Measurements from ENCODE around the gene DOP1B.
"Not testable (repeated sequence)": the region's sequence is repeated elsewhere in the genome, so short reads cannot be mapped to it uniquely, and the experiment has no call there.

Gene DOP1B

DNA sequence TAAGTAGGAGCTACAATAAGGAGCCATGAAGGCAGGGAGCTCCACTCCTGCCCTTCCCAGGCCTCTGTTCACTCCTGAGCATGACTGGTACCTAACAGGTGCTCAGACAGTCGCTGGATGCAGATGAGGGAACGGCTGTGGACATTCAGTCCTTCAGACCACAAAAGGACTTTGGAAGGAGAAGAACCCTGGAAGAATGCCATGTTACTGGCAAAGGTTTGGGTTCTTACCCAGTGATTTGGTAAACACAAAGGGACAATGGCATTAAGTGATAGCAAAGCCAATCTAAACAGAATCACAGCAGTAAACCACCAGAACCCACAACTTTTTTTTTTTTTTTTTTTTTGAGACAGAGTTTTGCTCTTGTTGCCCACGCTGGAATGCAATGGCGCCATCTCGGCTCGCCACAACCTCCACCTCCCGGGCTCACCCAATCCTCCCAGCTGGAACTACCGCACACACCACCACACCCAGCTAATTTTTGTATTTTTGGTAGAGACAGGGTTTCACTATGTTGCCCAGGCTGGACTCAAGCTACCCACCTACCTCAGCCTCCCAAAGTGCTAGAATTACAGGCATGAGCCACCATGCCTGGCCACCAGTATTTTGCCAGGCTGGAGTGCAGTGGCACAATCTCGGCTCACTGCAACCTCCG is 29.2 kb upstream of the DOP1B start:
- no peak overlapping the region for H3K4me3 ChIP-seq (ENCODE audit: low read depth, low read length)
- no peak for TF ChIP-seq CTCF (IDR thresholded peaks at IDR 0.05; ENCODE audit: borderline replicate concordance, insufficient read depth, low read depth, low read length)

- no peak overlapping the region for H3K4me3 ChIP-seq (ENCODE audit: low read depth, low read length)
- no peak for TF ChIP-seq CTCF (IDR thresholded peaks at IDR 0.05; ENCODE audit: borderline replicate concordance, insufficient read depth, low read depth, low read length)
Measured at GRCh38 chr21:36127977-36128376, 28.6 kb upstream of the DOP1B start.

DNA sequence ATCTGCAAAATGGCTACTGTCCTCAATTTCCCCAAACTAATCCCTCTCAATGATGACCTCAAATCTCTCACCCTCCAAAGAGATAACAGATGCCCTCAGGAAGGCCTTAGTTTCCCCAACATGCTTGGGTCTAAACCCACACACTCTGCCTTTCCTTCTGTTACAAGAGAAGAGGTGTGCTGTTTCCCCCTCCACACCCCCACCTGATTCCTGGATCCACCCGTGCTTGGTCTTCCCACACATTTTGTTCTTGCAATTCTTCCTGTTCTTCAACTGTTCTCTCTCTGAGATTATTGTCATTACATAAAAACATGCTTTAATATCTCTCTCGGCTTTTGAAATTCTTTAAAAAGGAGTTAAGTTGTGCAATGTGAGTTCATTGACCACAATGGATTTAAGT is 27.4 kb upstream of the DOP1B start:
- TF ChIP-seq CTCF (IDR thresholded peaks at IDR 0.05; ENCODE audit: borderline replicate concordance, insufficient read depth, low read depth, low read length), result no peak
- no peak overlapping the region for H3K4me3 ChIP-seq (ENCODE audit: low read depth, low read length)

DNA sequence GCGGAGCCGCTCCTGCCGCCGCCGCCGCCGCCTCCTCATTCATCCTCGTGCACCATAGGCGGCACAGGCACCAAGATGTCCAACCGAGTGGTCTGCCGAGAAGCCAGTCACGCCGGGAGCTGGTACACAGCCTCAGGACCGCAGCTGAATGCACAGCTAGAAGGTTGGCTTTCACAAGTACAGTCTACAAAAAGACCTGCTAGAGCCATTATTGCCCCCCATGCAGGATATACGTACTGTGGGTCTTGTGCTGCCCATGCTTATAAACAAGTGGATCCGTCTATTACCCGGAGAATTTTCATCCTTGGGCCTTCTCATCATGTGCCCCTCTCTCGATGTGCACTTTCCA is 26.2 kb upstream of the DOP1B start:
- not testable (repeated sequence) for H3K4me3 ChIP-seq (ENCODE audit: low read depth, low read length)

DNA sequence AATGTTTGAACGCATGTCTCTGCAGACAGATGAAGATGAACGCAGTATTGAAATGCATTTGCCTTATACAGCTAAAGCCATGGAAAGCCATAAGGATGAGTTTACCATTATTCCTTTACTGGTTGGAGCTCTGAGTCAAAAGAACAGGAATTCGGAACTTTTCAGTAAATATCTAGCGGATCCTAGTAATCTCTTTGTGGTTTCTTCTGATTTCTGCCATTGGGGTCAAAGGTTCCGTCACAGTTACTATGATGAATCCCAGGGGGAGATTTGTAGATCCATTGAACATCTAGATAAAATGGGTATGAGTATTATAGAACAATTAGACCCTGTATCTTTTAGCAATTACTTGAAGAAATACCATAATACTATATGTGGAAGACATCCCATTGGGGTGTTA is 25.8 kb upstream of the DOP1B start:
- not testable (repeated sequence) for H3K4me3 ChIP-seq (ENCODE audit: low read depth, low read length)

DNA sequence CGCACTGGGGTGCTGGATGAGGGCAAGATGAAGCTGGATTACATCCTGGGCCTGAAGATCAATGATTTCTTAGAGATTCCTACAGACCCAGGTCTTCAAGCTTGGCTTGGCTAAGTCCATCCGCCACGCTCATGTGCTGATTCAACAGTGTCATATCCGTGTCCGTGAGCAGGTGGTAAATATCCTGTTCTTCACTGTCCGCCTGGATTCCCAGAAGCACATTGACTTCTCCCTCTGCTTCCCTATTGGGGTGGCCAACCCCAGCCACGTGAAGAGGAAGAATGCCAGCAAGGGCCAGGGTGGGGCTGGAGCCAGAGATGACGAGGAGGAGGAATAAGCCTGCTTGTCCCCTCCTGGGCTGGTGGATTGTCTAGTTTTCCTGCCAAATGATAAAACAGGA is 23.9 kb upstream of the DOP1B start:
- no peak for TF ChIP-seq CTCF (IDR thresholded peaks at IDR 0.05; ENCODE audit: borderline replicate concordance, insufficient read depth, low read depth, low read length)
- H3K4me3 ChIP-seq (ENCODE audit: low read depth, low read length), result no peak overlapping the region

- TF ChIP-seq CTCF (IDR thresholded peaks at IDR 0.05; ENCODE audit: borderline replicate concordance, insufficient read depth, low read depth, low read length), result no peak
- peak within 1 kb of the TSS; percentile 61 for H3K4me3 ChIP-seq (ENCODE audit: low read depth, low read length)
Measured at GRCh38 chr21:36134803-36135390, 21.7 kb upstream of the DOP1B start, which contains the start of gene CBR3. Gene CBR3, plus strand, starts transcription at chr21:36135079. Its CDS starts 114 bp downstream, at chr21:36135193.

GRCh38 chr21:36135391-36136102 is 21.1 kb upstream of the DOP1B start:
- no peak for TF ChIP-seq CTCF (IDR thresholded peaks at IDR 0.05; ENCODE audit: borderline replicate concordance, insufficient read depth, low read depth, low read length)
- peak overlapping the region; percentile 61 for H3K4me3 ChIP-seq (ENCODE audit: low read depth, low read length)

DNA sequence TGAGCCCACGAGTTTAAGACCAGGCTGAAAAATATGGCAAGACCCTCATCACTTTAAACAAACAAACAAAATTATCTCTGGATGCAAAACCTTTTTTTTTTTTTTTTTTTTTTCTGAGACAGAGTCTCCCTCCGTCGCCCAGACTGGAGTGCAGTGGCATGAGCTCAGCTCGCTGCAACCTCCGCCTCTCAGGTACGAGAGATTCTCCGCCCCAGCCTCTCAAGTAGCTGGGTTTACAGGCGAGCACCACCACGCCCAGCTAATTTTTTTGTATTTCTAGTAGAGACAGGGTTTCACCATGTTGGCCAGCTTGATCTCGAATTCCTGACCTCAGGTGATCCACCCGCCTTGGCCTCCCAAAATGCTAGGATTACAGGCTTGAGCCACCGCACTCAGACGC is 16.8 kb upstream of the DOP1B start:
- H3K4me3 ChIP-seq (ENCODE audit: low read depth, low read length), result not testable (repeated sequence)

All from GM12875 (cell line).